Measurements from ENCODE around the gene TRPV5.

- TF ChIP-seq, protein P1, sequence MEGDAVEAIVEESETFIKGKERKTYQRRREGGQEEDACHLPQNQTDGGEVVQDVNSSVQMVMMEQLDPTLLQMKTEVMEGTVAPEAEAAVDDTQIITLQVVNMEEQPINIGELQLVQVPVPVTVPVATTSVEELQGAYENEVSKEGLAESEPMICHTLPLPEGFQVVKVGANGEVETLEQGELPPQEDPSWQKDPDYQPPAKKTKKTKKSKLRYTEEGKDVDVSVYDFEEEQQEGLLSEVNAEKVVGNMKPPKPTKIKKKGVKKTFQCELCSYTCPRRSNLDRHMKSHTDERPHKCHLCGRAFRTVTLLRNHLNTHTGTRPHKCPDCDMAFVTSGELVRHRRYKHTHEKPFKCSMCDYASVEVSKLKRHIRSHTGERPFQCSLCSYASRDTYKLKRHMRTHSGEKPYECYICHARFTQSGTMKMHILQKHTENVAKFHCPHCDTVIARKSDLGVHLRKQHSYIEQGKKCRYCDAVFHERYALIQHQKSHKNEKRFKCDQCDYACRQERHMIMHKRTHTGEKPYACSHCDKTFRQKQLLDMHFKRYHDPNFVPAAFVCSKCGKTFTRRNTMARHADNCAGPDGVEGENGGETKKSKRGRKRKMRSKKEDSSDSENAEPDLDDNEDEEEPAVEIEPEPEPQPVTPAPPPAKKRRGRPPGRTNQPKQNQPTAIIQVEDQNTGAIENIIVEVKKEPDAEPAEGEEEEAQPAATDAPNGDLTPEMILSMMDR (IDR thresholded peaks at IDR 0.05), result no peak
- no peak for TF ChIP-seq POLR2A (IDR thresholded peaks at IDR 0.05)
Observed at GRCh38 chr7:142961973-142962926, 28.7 kb upstream of the TRPV5 start, which contains the start of gene KEL.
